Astrocyte (in vitro differentiated cells and primary cell): ENCODE data around the gene CARD14.

Experiments
- EZH2 ChIP-seq: IDR thresholded peaks from 2 replicates; pipeline ENCODE4 v1.6.1; 2012; ENCODE audit warnings: mild to moderate bottlenecking, low read length, inconsistent platforms; ENCODE audit not compliant: insufficient read depth
- TF ChIP-seq, protein P1 (sequence below): IDR thresholded peaks from 2 replicates; pipeline ENCODE4 v1.5.1; 2011; ENCODE audit warnings: low read depth, mild to moderate bottlenecking, inconsistent platforms, low read length, moderate library complexity; ENCODE audit not compliant: insufficient read depth

DNA sequence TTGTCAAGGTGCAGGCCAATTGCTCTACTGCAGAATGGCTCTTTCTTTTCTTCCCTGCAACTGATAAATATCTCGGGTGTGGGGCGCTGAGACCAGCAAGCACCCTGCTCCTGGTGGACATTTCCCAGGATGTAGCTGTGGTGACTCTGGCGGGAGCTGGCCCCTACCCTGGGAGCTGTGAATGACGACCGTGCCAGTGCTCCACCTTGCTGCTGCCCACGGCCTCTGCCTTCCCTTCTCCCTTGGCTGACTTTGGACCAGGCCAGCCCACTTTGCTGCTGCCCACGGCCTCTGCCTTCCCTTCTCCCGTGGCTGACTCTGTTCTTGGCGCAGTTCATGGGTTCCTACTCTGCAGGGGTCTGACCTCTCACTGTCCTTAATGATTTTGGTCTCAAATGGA lies 16.1 kb downstream of the CARD14 start:
- TF ChIP-seq EZH2 = no peak
- TF ChIP-seq, protein P1, sequence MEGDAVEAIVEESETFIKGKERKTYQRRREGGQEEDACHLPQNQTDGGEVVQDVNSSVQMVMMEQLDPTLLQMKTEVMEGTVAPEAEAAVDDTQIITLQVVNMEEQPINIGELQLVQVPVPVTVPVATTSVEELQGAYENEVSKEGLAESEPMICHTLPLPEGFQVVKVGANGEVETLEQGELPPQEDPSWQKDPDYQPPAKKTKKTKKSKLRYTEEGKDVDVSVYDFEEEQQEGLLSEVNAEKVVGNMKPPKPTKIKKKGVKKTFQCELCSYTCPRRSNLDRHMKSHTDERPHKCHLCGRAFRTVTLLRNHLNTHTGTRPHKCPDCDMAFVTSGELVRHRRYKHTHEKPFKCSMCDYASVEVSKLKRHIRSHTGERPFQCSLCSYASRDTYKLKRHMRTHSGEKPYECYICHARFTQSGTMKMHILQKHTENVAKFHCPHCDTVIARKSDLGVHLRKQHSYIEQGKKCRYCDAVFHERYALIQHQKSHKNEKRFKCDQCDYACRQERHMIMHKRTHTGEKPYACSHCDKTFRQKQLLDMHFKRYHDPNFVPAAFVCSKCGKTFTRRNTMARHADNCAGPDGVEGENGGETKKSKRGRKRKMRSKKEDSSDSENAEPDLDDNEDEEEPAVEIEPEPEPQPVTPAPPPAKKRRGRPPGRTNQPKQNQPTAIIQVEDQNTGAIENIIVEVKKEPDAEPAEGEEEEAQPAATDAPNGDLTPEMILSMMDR = no peak
